Osteocyte (in vitro differentiated cells): ENCODE measurements around the gene TEDC2. TPM values are rescaled to one million over a fixed set of nuclear protein-coding genes. Genes with fewer than 3 reads are reported as not detected.

Source experiments
- DNase-seq: peaks from one replicate; pipeline ENCODE4 v3.0.0; 2021; ENCODE audit warnings: mixed read lengths; ENCODE audit not compliant: unreplicated experiment; ENCODE audit errors: extremely low spot score
- H3K27ac Mint-ChIP-seq: one replicate; pipeline ENCODE4 v1.8.0; 2021; ENCODE audit warnings: mild to moderate bottlenecking, mixed read lengths; ENCODE audit not compliant: unreplicated experiment
- H3K27me3 Mint-ChIP-seq: one replicate; pipeline ENCODE4 v1.8.0; 2021; ENCODE audit warnings: mixed read lengths; ENCODE audit not compliant: unreplicated experiment
- H3K36me3 Mint-ChIP-seq: one replicate; pipeline ENCODE4 v1.8.0; 2021; ENCODE audit warnings: mixed read lengths; ENCODE audit not compliant: unreplicated experiment
- H3K4me1 Mint-ChIP-seq: one replicate; pipeline ENCODE4 v1.8.0; 2021; ENCODE audit warnings: mixed read lengths; ENCODE audit not compliant: unreplicated experiment
- H3K4me3 Mint-ChIP-seq: one replicate; pipeline ENCODE4 v1.8.0; 2021; ENCODE audit warnings: mild to moderate bottlenecking, moderate library complexity, mixed read lengths; ENCODE audit not compliant: unreplicated experiment
- H3K9me3 Mint-ChIP-seq: one replicate; pipeline ENCODE4 v1.8.0; 2021; ENCODE audit warnings: mixed read lengths; ENCODE audit not compliant: unreplicated experiment
- total RNA-seq: library from RNA; stranded (reverse); gene quantifications from 2 replicates; pipeline ENCODE4 v1.2.1, GENCODE V29; 2021
- TF ChIP-seq, protein P1 (sequence below): fragments of 200-600 bp; sonication (generic); IDR thresholded peaks from 2 replicates; pipeline ENCODE4 v1.5.0; 2021; ENCODE audit warnings: antibody characterized with exemption, mild to moderate bottlenecking, moderate library complexity

Gene TEDC2
- total RNA-seq, 1 donor from 2014 or later = 4.4 TPM

DNA sequence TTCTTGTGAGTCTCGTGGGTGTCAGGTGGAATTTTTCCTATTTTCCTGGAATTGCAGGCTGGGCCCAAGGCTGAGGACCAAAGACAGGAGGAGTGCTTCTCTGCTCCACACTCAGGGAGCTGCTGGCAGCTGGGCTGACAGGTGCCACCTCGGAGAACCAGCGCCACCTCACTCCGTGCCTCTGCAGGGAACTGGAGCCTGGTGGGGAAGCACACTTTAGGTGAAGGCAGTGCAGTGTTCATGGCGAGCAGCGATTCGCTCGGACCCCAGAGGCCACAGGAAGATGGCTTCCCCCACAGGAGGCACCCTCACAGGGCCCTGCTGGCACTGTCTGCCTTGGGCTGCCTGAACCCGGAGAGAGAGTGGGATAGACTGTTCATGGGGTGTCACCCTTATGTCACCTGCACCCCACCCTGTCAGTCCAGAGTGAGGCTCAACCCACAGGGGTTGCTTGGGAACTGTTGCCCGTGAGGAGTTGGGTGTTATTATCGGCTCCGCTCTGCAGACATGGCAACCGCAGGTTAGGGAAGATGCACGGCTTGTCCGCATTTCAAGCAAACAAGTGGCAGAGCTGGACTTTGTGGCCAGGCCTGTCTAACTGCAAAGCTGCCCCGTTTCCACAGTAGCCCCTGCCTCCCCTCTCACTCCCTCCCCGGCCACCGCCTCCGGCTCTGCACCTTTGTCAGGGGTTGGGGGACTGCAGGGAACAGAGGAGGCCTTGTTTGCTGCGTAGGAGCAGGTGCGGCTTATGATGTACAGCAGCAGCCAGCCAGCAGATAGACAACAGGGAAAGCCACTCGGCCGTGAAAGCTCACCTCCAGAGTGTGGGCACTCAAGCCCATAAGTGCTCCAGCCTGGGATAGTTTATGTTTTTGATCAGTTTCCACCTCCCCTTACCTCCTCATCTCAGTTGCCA, 30.5 kb downstream of the TEDC2 start:
- H3K36me3 Mint-ChIP-seq = no peaks in the 10 kb centered on the region
- H3K27me3 Mint-ChIP-seq = no peaks in the 10 kb centered on the region
- H3K9me3 Mint-ChIP-seq = no peaks in the 10 kb centered on the region
- DNase-seq = no peak
- peaks cover 11% of the 10 kb centered on the region for H3K4me1 Mint-ChIP-seq
- no peak overlapping the region for H3K27ac Mint-ChIP-seq
- TF ChIP-seq, protein P1, sequence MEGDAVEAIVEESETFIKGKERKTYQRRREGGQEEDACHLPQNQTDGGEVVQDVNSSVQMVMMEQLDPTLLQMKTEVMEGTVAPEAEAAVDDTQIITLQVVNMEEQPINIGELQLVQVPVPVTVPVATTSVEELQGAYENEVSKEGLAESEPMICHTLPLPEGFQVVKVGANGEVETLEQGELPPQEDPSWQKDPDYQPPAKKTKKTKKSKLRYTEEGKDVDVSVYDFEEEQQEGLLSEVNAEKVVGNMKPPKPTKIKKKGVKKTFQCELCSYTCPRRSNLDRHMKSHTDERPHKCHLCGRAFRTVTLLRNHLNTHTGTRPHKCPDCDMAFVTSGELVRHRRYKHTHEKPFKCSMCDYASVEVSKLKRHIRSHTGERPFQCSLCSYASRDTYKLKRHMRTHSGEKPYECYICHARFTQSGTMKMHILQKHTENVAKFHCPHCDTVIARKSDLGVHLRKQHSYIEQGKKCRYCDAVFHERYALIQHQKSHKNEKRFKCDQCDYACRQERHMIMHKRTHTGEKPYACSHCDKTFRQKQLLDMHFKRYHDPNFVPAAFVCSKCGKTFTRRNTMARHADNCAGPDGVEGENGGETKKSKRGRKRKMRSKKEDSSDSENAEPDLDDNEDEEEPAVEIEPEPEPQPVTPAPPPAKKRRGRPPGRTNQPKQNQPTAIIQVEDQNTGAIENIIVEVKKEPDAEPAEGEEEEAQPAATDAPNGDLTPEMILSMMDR = no peak
- no peak overlapping the region for H3K4me3 Mint-ChIP-seq

DNA sequence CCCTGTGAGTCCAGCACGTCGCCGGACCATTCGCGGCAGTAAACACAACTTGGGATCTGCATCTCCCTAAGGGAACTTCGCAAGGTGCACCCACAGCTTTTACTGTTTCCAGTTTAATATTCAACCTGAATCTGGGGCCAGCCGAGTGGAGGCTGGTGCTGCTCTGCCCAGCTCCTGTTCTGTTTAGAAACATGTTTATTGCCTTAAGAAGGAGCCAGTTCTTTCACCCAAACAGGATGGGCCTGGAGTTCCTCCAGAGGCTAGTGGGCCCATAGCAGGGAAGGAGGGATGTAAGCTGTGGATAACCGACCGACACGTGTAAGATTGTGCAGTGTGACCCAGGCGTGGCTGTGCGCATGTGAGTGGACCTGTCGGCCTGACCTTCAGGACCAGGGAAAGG, 32.4 kb downstream of the TEDC2 start:
- no peaks in the 10 kb centered on the region for H3K9me3 Mint-ChIP-seq
- H3K27ac Mint-ChIP-seq = no peak overlapping the region
- peaks cover 5% of the 10 kb centered on the region for H3K4me1 Mint-ChIP-seq
- H3K36me3 Mint-ChIP-seq = peaks cover 4% of the 10 kb centered on the region
- no peak for DNase-seq
- TF ChIP-seq, protein P1 = no peak
- H3K27me3 Mint-ChIP-seq = no peaks in the 10 kb centered on the region
- H3K4me3 Mint-ChIP-seq = no peak overlapping the region

DNA sequence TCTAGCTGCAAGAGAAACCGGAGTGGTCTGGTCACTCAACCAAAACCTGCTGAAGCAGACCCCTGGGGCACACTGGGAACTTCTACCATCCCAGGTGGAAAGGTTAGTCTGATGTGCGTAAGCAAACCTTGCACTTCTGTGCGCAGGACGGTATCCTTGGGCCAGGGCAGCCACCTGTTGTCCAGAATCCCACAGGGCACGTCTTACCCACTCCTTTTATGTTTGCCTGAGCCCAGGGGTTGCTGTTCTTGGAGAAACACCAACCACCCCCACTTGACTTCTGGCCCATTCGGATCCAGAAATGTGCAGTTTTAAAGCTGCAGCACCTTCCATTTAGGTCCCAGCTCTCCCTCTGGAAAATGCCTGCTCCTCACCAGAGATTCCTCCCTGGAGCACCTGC, 33.7 kb downstream of the TEDC2 start:
- Mint-ChIP-seq H3K9me3 (no peaks in the 10 kb centered on the region), H3K27me3 (no peaks in the 10 kb centered on the region), H3K4me1 (peaks cover 5% of the 10 kb centered on the region), H3K36me3 (peaks cover 9% of the 10 kb centered on the region), H3K27ac (no peak overlapping the region), H3K4me3 (no peak overlapping the region)
- DNase-seq = no peak
- TF ChIP-seq, protein P1 = no peak

DNA sequence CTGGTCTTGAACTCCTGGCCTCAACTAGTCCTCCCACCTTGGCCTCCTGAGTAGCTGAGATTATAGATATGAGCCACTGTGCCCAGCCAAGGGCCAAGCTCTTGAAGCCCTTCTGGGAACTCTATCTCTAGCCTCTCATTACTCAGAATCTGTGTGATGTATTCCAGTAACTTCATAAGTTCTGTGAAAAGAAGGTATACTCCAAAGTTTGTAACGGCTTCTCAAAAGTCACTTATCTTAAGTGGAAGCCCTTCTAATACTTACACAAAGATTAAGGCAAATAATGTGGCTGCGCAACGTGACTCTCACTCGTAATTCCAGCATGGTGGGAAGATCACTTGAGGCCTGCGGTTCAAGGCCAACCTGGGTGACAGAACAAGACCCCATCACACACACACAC, 34.7 kb downstream of the TEDC2 start:
- Mint-ChIP-seq H3K9me3 (no peaks in the 10 kb centered on the region), H3K4me1 (peaks cover 5% of the 10 kb centered on the region), H3K27me3 (no peaks in the 10 kb centered on the region), H3K36me3 (peaks cover 9% of the 10 kb centered on the region), H3K27ac (no peak overlapping the region), H3K4me3 (no peak overlapping the region)
- DNase-seq = no peak
- TF ChIP-seq, protein P1 = no peak

DNA sequence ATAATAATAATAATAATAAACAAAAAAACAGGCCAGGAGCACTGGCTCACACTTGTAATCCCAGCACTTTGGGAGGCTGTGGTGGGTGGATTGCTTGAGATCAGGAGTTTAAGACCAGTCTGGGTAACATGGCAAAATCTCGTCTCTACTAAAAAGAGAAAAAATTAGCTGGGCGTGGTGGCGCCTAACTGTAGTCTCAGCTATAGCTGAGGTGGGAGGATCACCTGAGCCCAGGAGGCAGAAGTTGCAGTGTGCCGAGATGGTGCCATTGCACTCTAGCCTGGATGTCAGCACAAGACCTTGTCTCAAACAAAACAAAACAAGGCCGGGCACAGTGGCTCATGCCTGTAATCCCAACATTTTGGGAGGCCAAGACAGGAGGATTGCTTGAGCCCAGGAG, 35.1 kb downstream of the TEDC2 start:
- no peaks in the 10 kb centered on the region for H3K27me3 Mint-ChIP-seq
- H3K4me3 Mint-ChIP-seq = no peak overlapping the region
- peaks cover 9% of the 10 kb centered on the region for H3K36me3 Mint-ChIP-seq
- no peak for DNase-seq
- H3K27ac Mint-ChIP-seq = no peak overlapping the region
- H3K4me1 Mint-ChIP-seq = peaks cover 5% of the 10 kb centered on the region
- H3K9me3 Mint-ChIP-seq = no peaks in the 10 kb centered on the region
- TF ChIP-seq, protein P1 = no peak
